Measurements from ENCODE around the gene SEPTIN2.
A peak's percentile ranks its signal among the peaks of the same experiment; 100 is the strongest.

The SEPTIN2 gene

DNA sequence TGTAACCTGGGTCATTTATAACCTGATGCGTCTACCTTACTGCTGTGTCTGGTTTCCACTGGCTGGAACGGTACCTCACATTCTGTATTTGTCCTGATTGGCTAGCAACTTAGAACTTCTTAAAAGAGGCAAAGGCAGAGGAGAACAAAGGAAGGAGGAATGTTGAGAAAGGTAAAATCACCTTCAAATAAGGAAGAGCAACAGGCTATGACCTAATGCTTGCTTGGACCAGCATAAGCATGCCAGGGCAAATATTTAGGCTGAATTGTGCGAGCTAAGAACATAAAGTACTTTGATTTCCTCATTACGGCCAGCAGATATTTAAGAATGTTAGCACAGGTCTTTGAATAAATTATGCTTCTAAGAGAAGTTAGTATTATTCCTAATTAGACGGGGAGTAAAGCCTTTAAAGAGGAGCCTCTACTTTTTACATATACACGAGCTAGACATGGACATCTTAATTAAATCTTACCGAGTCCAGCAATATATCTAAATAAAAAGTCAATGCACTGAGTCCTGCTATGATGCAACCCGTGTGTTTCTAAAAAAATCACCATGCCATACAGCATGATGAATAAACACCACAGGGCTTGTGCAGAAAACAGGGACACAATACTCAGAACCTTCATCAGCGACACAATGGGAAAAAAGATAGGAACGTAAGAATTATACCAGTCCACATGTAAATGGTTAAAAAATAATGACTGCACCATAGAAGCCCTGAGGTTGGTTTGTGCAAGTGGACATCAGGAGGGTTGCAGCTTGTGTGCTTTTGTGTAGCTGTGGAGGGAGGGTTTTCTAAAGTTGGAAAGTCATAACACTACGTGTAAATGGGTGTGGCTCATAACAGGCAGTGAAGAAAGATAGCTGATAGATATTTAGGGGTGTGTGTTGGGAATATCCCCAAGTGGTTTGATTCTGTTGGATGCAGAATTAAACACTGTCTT lies 14.2 kb downstream of the SEPTIN2 start:
- in situ Hi-C loops (cut with HindIII; ENCODE audit: low pct_unique_long_range_greater_than_20kb, low sequenced_read_pairs) = no loop called here
- DNase-seq (ENCODE audit: low read depth in 1 of 2, low spot score in 1 of 2) = no peak
- no peak for TF ChIP-seq JUND (IDR thresholded peaks at IDR 0.05; ENCODE audit: low read depth)

DNA sequence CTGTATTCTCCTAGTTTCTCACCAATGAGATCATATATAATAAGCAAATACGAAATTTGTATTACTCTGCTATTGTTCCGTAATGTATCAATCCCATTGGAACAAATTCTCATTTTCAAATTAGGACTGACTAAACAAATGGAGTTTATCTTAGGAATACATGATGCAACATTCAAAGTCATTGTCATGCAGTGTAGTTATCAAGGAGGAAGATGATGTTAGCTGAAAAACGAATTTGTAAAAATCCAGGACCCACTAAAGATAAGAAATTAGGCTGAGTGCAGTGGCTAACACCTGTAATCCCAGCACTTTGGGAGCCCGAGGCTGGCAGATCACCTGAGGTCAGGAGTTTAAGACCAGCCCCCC lies 14.9 kb downstream of the SEPTIN2 start:
- in situ Hi-C loops (cut with HindIII; ENCODE audit: low pct_unique_long_range_greater_than_20kb, low sequenced_read_pairs) = no loop called here
- TF ChIP-seq JUND (IDR thresholded peaks at IDR 0.05; ENCODE audit: low read depth) = no peak
- no peak for DNase-seq (ENCODE audit: low read depth in 1 of 2, low spot score in 1 of 2)

- DNase-seq (ENCODE audit: low read depth in 1 of 2, low spot score in 1 of 2) = no peak
- in situ Hi-C loops (cut with HindIII; ENCODE audit: low pct_unique_long_range_greater_than_20kb, low sequenced_read_pairs) = no loop called here
- TF ChIP-seq JUND (IDR thresholded peaks at IDR 0.05; ENCODE audit: low read depth) = no peak
These were observed 19.1 kb downstream of the SEPTIN2 start for GRCh38 chr2:241334813-241335212.

DNA sequence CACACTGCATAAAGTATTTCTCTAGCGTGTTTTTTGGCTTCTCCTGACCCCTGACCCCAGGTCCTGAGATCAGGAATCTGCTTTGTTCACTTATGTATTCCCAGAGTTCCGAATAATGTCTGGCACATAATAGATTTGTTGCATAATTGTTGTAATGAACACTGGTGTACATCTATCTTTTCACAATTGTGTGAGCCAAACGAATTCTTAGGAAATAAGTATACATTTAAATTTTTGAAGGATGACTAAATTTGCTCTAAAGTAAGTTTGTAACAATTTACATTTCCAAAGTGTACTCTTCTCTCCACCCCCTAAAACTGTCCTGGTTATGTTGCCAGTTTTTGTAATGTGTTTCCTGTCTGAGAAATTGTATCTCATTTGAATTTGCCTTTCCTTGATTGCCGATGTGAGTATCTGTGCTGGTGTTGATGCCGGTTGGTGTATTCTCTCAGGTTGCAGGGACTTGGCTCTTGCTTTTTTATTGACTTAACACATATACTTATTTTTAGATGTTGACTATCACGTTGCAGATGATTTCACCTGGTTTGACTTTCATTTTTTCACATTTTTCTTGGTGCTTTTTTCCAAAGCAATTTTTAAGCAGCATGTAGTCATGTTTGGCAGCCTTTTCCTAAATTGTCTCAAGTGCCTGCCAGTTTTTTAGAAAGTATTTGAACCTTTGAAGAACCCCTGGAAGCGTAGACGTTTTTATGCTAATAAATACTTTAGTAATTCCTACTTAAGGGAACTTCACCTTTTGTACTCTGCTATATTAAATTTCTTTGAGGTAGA lies 24.3 kb downstream of the SEPTIN2 start:
- no peak for TF ChIP-seq JUND (IDR thresholded peaks at IDR 0.05; ENCODE audit: low read depth)
- in situ Hi-C loops (cut with HindIII; ENCODE audit: low pct_unique_long_range_greater_than_20kb, low sequenced_read_pairs) = no loop called here
- DNase-seq (ENCODE audit: low read depth in 1 of 2, low spot score in 1 of 2) = no peak

GRCh38 chr2:241340631-241341163 lies 25.0 kb downstream of the SEPTIN2 start:
- DNase-seq (ENCODE audit: low read depth in 1 of 2, low spot score in 1 of 2) = no peak
- in situ Hi-C loops (cut with HindIII; ENCODE audit: low pct_unique_long_range_greater_than_20kb, low sequenced_read_pairs) = no loop called here
- TF ChIP-seq JUND (IDR thresholded peaks at IDR 0.05; ENCODE audit: low read depth) = no peak

GRCh38 chr2:241344925-241345651 lies 29.4 kb downstream of the SEPTIN2 start:
- TF ChIP-seq JUND (IDR thresholded peaks at IDR 0.05; ENCODE audit: low read depth) = no peak
- in situ Hi-C loops (cut with HindIII; ENCODE audit: low pct_unique_long_range_greater_than_20kb, low sequenced_read_pairs) = no loop called here

DNA sequence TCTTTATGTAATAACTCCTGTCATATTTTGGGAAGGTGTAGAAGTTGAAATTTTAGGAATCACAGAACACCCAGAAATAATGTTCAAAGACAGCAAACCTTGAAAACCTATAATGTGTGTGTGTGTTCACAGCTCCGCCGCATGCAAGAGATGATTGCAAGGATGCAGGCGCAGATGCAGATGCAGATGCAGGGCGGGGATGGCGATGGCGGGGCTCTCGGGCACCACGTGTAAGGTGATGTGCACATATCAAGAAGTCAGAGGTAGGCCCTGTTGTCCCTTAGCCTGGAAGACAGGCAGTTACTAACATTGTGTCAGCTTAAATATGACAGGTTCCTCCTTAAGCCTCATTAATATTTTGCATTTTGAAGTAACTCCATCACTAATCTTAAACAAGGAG lies 34.2 kb downstream of the SEPTIN2 start:
- DNase-seq (ENCODE audit: low read depth in 1 of 2, low spot score in 1 of 2) = no peak
- TF ChIP-seq JUND (IDR thresholded peaks at IDR 0.05; ENCODE audit: low read depth) = no peak
- in situ Hi-C loops (cut with HindIII; ENCODE audit: low pct_unique_long_range_greater_than_20kb, low sequenced_read_pairs) = no loop called here

More at GRCh38 chr2:241344925-241345651, 29.4 kb downstream of the SEPTIN2 start:
- no peak for DNase-seq (ENCODE audit: low read depth in 1 of 2, low spot score in 1 of 2)

GRCh38 chr2:241350530-241350877 lies 34.8 kb downstream of the SEPTIN2 start:
- no peak for DNase-seq (ENCODE audit: low read depth in 1 of 2, low spot score in 1 of 2)
- in situ Hi-C loops (cut with HindIII; ENCODE audit: low pct_unique_long_range_greater_than_20kb, low sequenced_read_pairs) = no loop called here
- TF ChIP-seq JUND (IDR thresholded peaks at IDR 0.05; ENCODE audit: low read depth) = no peak

- in situ Hi-C loops (cut with HindIII; ENCODE audit: low pct_unique_long_range_greater_than_20kb, low sequenced_read_pairs) = no loop called here
- TF ChIP-seq JUND (IDR thresholded peaks at IDR 0.05; ENCODE audit: low read depth) = no peak
These were observed 35.3 kb downstream of the SEPTIN2 start for GRCh38 chr2:241350878-241351639.

DNA sequence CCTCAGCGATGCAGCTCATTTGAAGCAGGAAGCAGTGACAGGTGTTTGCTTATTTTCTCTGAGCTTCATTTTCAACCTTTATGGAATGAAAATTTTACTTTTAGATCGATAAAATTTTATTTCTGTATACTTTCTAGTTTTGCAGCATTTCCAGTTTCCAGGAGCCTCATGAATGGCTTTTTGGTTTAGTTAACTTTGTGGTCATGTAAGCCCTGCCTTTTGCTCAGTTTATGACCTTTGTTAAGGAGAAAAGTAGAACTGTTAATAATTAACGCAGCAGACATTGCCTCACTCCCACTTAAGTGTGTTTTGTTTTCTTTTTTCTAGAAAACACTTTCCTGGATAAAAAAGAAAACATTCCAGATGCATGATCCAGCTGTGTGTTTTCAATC lies 35.9 kb downstream of the SEPTIN2 start:
- in situ Hi-C loops (cut with HindIII; ENCODE audit: low pct_unique_long_range_greater_than_20kb, low sequenced_read_pairs) = no loop called here
- DNase-seq (ENCODE audit: low read depth in 1 of 2, low spot score in 1 of 2) = no peak
- TF ChIP-seq JUND (IDR thresholded peaks at IDR 0.05; ENCODE audit: low read depth) = no peak

More at GRCh38 chr2:241350878-241351639, 35.3 kb downstream of the SEPTIN2 start:
- DNase-seq (ENCODE audit: low read depth in 1 of 2, low spot score in 1 of 2) = peak in 1 of 2 experiments; percentile 10

DNA sequence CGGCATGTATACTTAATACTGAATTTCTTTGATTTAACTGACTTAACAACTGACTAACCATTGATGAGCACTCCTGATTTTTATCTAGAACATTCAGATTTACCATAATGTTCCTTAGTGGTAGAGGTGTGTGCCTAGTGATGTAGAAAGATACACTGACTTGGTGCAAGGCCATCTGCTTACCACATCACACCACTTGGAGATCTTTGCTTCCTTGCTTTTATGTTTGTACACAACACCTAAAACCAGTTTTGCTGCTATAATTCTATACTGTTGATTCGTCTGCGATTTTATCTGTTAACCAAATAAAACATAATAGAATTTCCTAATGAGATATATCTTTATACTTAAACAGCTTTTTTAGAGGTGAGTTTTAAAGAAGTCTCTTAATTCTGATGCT lies 36.5 kb downstream of the SEPTIN2 start:
- peak in 1 of 2 experiments; percentile 69 for DNase-seq (ENCODE audit: low read depth in 1 of 2, low spot score in 1 of 2)
- in situ Hi-C loops (cut with HindIII; ENCODE audit: low pct_unique_long_range_greater_than_20kb, low sequenced_read_pairs) = no loop called here
- TF ChIP-seq JUND (IDR thresholded peaks at IDR 0.05; ENCODE audit: low read depth) = no peak

Data from T47D (cell line).